ENCODE measurements around the gene LSM14A.
A peak's percentile ranks its signal among the peaks of the same experiment; 100 is the strongest.

The LSM14A gene

DNA sequence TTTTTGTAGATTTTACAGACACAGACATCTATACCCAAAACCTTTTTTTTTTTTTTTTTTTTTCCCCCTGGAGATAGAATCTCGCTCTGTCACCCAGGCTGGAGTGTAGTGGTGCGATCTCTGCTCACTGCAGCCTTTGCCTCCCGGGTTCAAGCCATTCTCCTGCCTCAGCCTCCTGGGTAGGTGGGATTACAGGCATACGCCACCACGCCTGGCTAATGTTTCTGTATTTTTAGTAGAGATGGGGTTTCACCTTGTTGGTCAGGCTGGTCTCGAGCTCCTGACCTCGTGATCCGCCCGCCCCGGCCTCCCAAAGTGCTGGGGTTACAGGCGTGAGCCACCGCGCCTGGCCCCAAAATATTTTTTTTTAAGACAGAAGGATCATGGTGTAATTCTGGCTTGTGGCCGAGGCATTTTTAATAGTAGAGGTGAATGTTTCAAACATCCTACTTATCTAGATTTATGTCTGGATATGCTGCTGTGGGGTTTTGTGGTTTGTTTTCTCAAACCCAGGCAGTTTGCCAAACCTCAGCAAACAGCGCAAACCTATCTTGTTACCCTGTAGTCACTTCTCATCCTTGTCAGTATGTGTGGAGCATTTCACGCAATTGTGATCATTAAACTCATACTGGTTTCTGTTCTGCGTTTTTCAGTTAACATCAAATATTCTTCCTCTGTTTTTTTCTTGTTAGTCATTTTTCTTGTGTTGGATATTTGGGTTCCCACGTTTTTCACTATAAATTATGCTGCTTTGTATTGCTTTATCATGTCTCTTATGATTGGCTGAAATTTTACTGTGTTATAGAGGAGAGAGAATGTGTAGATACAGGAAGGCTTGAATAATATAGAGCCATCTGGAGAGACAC lies 45.9 kb downstream of the LSM14A start (continued):
- peak; percentile 99 for TF ChIP-seq ZNF580 (tag by site-specific recombination; IDR thresholded peaks at IDR 0.05)
- TF ChIP-seq ZNF148 (tag by site-specific recombination; IDR thresholded peaks at IDR 0.05; ENCODE audit: borderline replicate concordance) = no peak
- no peak for TF ChIP-seq ZNF311 (tag by site-specific recombination; IDR thresholded peaks at IDR 0.05; ENCODE audit: borderline replicate concordance)
- TF ChIP-seq ZNF366 (tag by site-specific recombination; conservative IDR thresholded peaks at IDR 0.05) = peak; percentile 100
- TF ChIP-seq HOXD13 (CRISPR knock-in tag; IDR thresholded peaks at IDR 0.05; ENCODE audit: borderline replicate concordance) = no peak
- TF ChIP-seq MEIS1 (CRISPR knock-in tag; IDR thresholded peaks at IDR 0.05; ENCODE audit: borderline replicate concordance) = peak; percentile 71; the same call in 1 of the 2 replicates
- no peak for TF ChIP-seq ZNF433 (tag by site-specific recombination; IDR thresholded peaks at IDR 0.05; ENCODE audit: low read depth)
- no peak for TF ChIP-seq AEBP2 (tag by site-specific recombination; IDR thresholded peaks at IDR 0.05; ENCODE audit: borderline replicate concordance)
- no peak for TF ChIP-seq ZBTB48 (tag by site-specific recombination; IDR thresholded peaks at IDR 0.05)
- peak; percentile 97 for TF ChIP-seq ZBTB1 (tag by site-specific recombination; IDR thresholded peaks at IDR 0.05)
- TF ChIP-seq, protein P1, sequence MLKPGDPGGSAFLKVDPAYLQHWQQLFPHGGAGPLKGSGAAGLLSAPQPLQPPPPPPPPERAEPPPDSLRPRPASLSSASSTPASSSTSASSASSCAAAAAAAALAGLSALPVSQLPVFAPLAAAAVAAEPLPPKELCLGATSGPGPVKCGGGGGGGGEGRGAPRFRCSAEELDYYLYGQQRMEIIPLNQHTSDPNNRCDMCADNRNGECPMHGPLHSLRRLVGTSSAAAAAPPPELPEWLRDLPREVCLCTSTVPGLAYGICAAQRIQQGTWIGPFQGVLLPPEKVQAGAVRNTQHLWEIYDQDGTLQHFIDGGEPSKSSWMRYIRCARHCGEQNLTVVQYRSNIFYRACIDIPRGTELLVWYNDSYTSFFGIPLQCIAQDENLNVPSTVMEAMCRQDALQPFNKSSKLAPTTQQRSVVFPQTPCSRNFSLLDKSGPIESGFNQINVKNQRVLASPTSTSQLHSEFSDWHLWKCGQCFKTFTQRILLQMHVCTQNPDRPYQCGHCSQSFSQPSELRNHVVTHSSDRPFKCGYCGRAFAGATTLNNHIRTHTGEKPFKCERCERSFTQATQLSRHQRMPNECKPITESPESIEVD (tag by site-specific recombination; IDR thresholded peaks at IDR 0.05) = peak; percentile 100
- peak; percentile 73; the same call in 1 of the 2 replicates for TF ChIP-seq ZNF221 (tag by site-specific recombination; IDR thresholded peaks at IDR 0.05; ENCODE audit: borderline replicate concordance)
- peak; percentile 98 for TF ChIP-seq ZSCAN30 (tag by site-specific recombination; IDR thresholded peaks at IDR 0.05)
- no peak for TF ChIP-seq ZNF23 (tag by site-specific recombination; IDR thresholded peaks at IDR 0.05; ENCODE audit: borderline replicate concordance)
- peak; percentile 89 for TF ChIP-seq ZNF558 (tag by site-specific recombination; IDR thresholded peaks at IDR 0.05)
- peak; percentile 68 for TF ChIP-seq ZFHX2 (tag by site-specific recombination; conservative IDR thresholded peaks at IDR 0.05)
- TF ChIP-seq, protein P2, sequence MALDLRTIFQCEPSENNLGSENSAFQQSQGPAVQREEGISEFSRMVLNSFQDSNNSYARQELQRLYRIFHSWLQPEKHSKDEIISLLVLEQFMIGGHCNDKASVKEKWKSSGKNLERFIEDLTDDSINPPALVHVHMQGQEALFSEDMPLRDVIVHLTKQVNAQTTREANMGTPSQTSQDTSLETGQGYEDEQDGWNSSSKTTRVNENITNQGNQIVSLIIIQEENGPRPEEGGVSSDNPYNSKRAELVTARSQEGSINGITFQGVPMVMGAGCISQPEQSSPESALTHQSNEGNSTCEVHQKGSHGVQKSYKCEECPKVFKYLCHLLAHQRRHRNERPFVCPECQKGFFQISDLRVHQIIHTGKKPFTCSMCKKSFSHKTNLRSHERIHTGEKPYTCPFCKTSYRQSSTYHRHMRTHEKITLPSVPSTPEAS (tag by site-specific recombination; IDR thresholded peaks at IDR 0.05) = peak; percentile 89
- peak; percentile 89; the same call in 1 of the 2 replicates for TF ChIP-seq ZNF488 (tag by site-specific recombination; IDR thresholded peaks at IDR 0.05)
- TF ChIP-seq ZNF202 (tag by site-specific recombination; IDR thresholded peaks at IDR 0.05; ENCODE audit: borderline replicate concordance) = no peak
- peak; percentile 92; the same call in 1 of the 2 replicates for TF ChIP-seq OVOL3 (tag by site-specific recombination; IDR thresholded peaks at IDR 0.05)
- TF ChIP-seq, protein P3, sequence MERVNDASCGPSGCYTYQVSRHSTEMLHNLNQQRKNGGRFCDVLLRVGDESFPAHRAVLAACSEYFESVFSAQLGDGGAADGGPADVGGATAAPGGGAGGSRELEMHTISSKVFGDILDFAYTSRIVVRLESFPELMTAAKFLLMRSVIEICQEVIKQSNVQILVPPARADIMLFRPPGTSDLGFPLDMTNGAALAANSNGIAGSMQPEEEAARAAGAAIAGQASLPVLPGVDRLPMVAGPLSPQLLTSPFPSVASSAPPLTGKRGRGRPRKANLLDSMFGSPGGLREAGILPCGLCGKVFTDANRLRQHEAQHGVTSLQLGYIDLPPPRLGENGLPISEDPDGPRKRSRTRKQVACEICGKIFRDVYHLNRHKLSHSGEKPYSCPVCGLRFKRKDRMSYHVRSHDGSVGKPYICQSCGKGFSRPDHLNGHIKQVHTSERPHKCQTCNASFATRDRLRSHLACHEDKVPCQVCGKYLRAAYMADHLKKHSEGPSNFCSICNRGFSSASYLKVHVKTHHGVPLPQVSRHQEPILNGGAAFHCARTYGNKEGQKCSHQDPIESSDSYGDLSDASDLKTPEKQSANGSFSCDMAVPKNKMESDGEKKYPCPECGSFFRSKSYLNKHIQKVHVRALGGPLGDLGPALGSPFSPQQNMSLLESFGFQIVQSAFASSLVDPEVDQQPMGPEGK (tag by site-specific recombination; IDR thresholded peaks at IDR 0.05) = peak; percentile 98
- peak; percentile 88 for TF ChIP-seq ZNF692 (tag by site-specific recombination; IDR thresholded peaks at IDR 0.05)
- TF ChIP-seq MZF1 (tag by site-specific recombination; IDR thresholded peaks at IDR 0.05; ENCODE audit: borderline replicate concordance) = peak; percentile 89; the same call in 1 of the 2 replicates
- TF ChIP-seq RBAK (tag by site-specific recombination; IDR thresholded peaks at IDR 0.05) = no peak
- peak; percentile 97 for TF ChIP-seq ZNF2 (tag by site-specific recombination; IDR thresholded peaks at IDR 0.05)
- TF ChIP-seq KLF7 (tag by site-specific recombination; IDR thresholded peaks at IDR 0.05; ENCODE audit: borderline replicate concordance) = peak; percentile 95; the same call in 1 of the 2 replicates
